Amniotic stem cell (primary cell): ENCODE data around the gene CMBL.

Experiments used
- DNase-seq: peaks from one replicate; lab custom pipeline; 2025; lab: John Stamatoyannopoulos, UW

The CMBL gene

DNA sequence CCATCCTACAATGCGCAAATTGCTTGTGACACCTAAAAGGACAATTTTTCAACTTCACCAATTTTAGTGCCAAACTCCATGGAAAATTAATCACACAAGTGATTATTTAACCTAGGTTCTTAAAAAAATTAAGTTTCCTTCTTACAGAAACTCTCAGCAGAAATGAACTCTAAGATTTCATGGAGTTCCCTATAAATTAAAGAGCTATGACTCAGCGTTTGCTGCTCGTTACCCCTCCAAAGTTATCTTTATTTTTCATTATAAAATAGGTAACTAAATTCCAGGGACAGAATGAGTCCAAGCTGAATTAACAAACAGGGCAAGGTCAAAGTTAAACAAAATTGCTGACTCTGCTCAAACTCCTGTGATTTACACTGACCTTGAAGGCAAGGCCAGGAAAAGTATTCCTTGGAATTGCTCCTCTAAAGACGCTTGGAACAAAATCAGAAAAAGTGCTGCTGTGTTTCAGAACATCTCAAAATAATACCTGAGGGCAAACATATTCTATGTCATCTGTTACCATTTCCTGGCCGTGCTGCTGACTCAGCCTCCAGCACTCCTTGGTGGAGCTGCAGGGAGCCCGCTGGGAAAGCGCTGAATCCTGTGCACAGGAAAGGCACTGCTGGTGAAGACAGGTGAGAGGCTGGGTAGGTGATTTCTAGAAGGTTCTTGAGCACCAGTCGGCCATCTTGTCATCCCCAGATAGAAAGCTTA, 2.5 kb upstream of the CMBL start:
- DNase-seq = peak; percentile 47

GRCh38 chr5:10308844-10309243, 1.1 kb upstream of the CMBL start:
- DNase-seq = no peak

- no peak for DNase-seq
These were observed 896 bp downstream of the CMBL start for GRCh38 chr5:10306806-10307205.

DNA sequence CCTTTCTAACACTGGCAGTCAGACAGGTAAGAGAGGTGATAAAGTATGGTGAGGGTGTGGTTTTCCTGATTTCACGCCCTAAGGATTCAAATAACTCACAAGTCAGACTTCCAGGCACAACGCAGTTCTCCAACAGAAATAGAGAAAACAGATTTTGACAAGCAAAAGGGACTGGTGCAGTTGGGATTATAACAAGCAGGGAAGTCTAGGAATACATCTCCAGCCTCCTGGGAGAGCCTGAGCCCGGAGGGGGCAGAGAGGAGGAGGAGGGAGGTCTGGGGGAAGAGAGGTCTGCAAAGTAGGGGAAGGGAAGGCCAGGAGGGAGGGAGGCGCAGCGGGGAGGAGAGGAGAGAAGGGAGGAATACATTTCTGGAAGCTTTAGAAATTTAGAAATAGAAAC, 1.6 kb downstream of the CMBL start:
- no peak for DNase-seq

DNA sequence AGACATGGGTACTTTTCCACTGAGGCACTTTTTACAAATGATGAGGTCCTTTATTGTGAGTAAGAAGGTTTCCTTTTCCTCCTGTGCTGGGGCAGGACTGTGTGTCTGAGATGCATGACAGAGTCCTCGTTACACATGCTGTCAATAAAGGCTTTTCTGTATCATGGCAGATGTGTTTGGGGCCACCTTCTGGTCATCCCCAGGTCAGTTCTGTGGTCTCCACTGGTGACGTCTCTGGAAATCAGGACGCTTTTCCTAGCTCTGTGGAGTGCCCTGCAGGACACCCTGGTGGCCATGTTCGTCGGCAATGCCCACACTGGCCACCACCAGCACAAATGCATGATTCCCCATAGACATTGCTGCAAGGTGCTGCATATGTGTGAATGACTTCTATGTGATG, 2.8 kb downstream of the CMBL start:
- no peak for DNase-seq

GRCh38 chr5:10303699-10304170, 4.0 kb downstream of the CMBL start:
- DNase-seq = no peak

DNA sequence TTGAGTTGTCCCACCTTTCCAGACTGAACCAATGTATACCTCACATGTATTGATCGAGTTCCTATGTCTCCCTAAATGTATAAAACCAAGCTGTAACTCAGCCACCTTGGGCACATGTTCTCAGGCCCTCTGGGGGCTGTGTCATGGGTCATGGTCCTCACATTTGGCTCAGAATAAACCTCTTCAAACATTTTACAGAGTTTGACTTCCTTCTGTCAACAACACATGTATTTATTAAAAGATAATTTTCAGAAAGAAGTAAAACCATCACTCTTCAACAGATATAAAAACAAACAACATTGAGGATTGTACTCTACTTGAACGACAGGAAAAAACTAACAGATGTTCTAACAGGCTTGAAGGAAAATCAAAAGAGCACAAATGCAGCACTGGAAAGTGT, 4.5 kb downstream of the CMBL start:
- DNase-seq = no peak

- DNase-seq = no peak
These were observed 5.7 kb downstream of the CMBL start for GRCh38 chr5:10301842-10302610.

GRCh38 chr5:10301266-10301665, 6.4 kb downstream of the CMBL start:
- DNase-seq = no peak

DNA sequence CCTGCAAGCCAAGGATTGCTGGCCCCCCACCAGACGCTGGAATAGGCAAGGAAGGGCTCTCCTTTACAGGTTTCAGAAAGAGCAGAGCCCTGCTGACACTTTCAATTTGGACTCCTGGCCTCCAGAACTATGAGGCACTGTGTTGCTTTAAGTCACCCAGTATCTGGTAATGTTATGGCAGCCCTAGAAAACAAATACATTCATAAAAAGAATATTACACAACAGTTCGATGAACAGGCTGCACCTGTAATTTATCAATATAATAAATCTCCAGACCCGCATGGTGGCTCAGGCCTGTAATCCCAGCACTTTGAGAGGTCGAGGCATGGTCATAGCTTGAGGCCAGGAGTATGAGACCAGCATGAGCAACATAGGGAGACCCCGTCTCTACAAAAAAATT, 7.5 kb downstream of the CMBL start:
- no peak for DNase-seq

DNA sequence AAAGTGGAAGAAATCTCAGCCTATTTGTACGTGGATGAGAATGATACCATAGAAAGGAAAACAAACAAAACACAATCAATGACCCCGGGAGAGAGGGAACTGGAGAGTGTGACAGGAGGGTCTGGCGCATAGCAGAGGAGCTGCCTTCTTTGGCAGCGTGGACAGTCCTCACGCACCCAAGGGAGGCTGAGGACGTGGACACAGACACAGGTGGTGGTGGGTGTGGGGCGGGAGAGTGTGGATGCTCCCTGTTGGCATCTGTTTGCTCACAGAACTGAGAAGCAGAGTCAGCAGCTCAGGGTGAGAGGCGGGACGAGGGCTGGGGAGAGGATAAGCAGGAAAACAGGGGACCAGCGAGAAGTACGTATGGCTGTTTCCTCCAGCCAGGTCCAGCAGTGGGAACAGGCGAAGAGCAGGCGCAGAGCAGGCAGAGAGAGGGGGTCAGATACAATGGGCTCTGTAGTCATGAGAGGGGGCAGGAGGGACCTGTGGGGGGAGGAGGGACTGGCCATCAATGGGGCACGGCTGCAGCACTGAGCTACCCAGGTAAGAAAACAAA, 10.0 kb downstream of the CMBL start:
- DNase-seq = no peak

- DNase-seq = no peak
These were observed 11.9 kb downstream of the CMBL start for GRCh38 chr5:10295619-10296326.

- DNase-seq = no peak
These were observed 13.6 kb downstream of the CMBL start for GRCh38 chr5:10293907-10294662.

DNA sequence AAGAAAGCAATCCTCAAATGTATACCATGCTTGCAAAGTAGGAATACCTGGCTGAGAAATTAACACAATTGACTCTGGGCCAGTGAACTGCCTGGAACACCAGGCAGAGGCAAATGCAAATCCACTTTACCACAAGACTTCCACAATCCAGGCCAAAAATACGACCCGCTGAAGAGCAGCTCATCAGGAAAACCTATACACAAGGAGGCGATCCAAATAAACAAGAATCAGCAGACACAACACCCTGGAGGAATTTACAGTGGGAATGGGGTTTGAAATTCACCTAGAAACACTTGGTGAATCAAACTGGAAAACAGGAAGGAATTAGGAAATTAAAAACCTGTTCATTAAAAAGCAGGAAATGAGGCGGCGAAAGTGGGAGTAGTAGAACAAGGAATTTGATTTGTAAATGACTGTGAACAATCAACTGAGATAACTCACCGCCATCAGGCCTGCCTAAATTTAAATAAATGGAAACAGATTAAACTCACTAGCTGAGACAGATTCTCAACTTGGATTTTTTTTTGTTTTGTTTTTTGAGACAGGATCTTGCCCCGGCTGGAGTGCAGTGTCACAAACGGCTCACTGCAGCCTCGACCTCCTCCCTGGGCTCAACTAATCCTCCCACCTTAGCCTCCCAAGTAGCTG, 15.9 kb downstream of the CMBL start:
- DNase-seq = no peak

GRCh38 chr5:10290438-10290837, 17.3 kb downstream of the CMBL start:
- no peak for DNase-seq

- DNase-seq = no peak
These were observed 17.7 kb downstream of the CMBL start for GRCh38 chr5:10289991-10290390.

- DNase-seq = no peak
These were observed 18.3 kb downstream of the CMBL start for GRCh38 chr5:10289353-10289752.

DNA sequence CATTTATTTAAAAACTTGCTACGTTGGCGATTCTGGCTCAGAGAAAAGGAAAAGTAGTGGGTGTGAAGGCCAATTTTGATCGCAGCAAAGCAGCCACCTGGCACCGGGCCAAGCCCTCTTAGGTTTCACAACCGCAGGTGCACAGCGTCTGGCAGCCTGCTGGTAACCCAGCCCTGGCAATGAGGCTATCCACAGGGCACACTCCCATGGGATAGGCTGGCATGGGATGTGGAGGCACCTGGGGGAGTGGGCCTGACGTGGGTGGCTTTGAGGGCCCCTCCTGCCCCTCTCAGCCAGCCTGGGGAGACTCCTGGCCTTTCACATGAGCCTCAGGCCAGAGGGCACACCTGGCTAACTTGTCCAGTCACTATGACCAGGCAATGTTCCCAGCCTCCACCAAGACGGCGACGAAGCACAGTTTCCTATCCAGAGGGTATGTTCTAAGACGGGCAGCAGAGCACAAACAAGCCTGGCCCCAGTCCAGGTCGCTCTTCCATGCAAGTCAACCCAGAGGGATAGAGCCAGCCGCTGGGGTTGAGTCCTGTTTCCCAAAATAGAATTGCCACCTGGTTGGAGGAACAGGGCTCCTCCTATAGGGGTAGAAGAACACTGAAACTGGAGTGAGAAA, 19.0 kb downstream of the CMBL start:
- no peak for DNase-seq

DNA sequence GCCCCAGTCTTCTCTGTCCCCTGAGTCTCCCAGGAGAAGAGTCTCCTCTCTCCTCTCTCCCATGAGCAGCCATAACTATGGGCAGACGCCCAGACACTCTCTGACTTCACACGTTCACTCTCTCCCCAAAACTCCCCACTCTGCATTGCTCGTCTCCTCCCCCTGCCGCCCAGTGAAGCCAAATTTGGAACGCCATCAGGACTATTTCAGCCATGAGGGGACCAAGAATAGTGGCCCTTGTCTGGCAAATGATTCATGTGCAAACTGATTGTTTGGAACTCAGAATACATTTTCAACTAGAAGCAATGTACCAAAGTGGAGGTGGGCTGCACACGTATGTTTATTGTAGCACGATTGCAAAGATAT, 20.9 kb downstream of the CMBL start:
- no peak for DNase-seq

- no peak for DNase-seq
These were observed 21.4 kb downstream of the CMBL start for GRCh38 chr5:10286162-10286861.
